SK-N-SH (cell line): ENCODE data around the gene CCSER1.

ENCODE experiments used
- CTCF ChIP-seq: fragments of 200-600 bp; sonication (generic); IDR thresholded peaks from 2 replicates; pipeline ENCODE4 v1.6.1; 2017; ENCODE audit warnings: antibody characterized with exemption, mild to moderate bottlenecking, moderate library complexity
- EP300 ChIP-seq, 2 experiments: IDR thresholded peaks; 2 replicates each; pipeline versions ENCODE4 v1.4.0 to v1.6.1; 2012; ENCODE audit warnings: borderline replicate concordance in 1 of 2, low read depth in 1 of 2, low read length in 1 of 2
- GABPA ChIP-seq: IDR thresholded peaks from 2 replicates; pipeline ENCODE4 v1.4.0; 2012; ENCODE audit warnings: low read depth, mild to moderate bottlenecking
- GATA2 ChIP-seq: sonication (generic); formaldehyde crosslinking; IDR thresholded peaks from 2 replicates; pipeline ENCODE4 v1.5.0; 2020; ENCODE audit warnings: mild to moderate bottlenecking, missing genetic modification reagents
- JUND ChIP-seq: IDR thresholded peaks from 2 replicates; pipeline ENCODE4 v1.4.0; 2012
- MXI1 ChIP-seq: IDR thresholded peaks from 2 replicates; pipeline ENCODE4 v1.6.1; 2012; ENCODE audit warnings: mild to moderate bottlenecking, low read depth, low read length, improper control_type of control experiment
- NRF1 ChIP-seq: IDR thresholded peaks from 2 replicates; pipeline ENCODE4 v1.6.1; 2012; ENCODE audit warnings: low read depth, mild to moderate bottlenecking, low read length
- RAD21 ChIP-seq: IDR thresholded peaks from 2 replicates; pipeline ENCODE4 v1.6.1; 2012; ENCODE audit warnings: mild to moderate bottlenecking, low read length
- REST ChIP-seq: IDR thresholded peaks from 2 replicates; pipeline ENCODE4 v1.6.1; 2012; ENCODE audit warnings: mild to moderate bottlenecking, low read depth, low read length, moderate library complexity
- TCF12 ChIP-seq: IDR thresholded peaks from 2 replicates; pipeline ENCODE4 v1.4.0; 2012
- YY1 ChIP-seq: IDR thresholded peaks from 2 replicates; pipeline ENCODE4 v1.4.0; 2012; ENCODE audit warnings: low read depth, mild to moderate bottlenecking

DNA sequence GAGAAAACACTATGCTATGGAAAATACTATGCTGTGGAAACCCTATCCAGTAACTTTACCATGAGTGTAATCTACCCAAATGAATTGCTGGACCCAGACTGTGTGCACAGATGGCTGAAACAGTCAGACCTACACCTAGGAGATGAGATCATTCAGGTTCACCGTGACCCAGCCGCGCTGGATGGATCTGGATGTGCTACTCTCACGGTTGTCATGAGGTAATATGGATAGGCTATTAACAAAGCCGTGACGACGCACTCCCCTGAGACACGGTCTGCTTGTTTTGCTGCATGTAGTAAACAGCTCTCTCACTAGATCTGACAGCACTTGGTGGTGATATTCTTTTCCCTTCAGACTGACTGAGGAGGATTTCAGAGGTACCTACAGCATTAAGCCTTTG, 1344.1 kb downstream of the CCSER1 start:
- no peak for TF ChIP-seq NRF1
- TF ChIP-seq MXI1, result no peak
- no peak for TF ChIP-seq TCF12
- no peak for TF ChIP-seq RAD21
- TF ChIP-seq YY1, result no peak
- TF ChIP-seq GATA2, result no peak
- no peak for TF ChIP-seq GABPA
- no peak for TF ChIP-seq CTCF
- TF ChIP-seq EP300 (IDR thresholded peaks at IDR 0.05; ENCODE audit: borderline replicate concordance in 1 of 2, low read depth in 1 of 2, low read length in 1 of 2), result no peak
- TF ChIP-seq JUND, result no peak
- no peak for TF ChIP-seq REST
